SU-DHL-6 (cell line): Measurements from ENCODE around the gene SH3BP5.

ENCODE experiments used
- EZH2phosphoT487 ChIP-seq: fragments of 200-600 bp; sonication (generic), shearing (Covaris generic); conservative IDR thresholded peaks from 2 replicates; pipeline ENCODE4 v1.6.1; 2018; ENCODE audit warnings: mild to moderate bottlenecking, antibody characterized with exemption, low read length, moderate library complexity, mixed read lengths
- TF ChIP-seq, protein P1 (sequence below): fragments of 200-600 bp; sonication (generic); IDR thresholded peaks from one replicate; pipeline ENCODE4 v1.5.1; 2017; ENCODE audit warnings: antibody characterized with exemption, mild to moderate bottlenecking, low read length, moderate library complexity; ENCODE audit not compliant: insufficient read depth, poor library complexity, severe bottlenecking

GRCh38 chr3:15294929-15295328 is 37.5 kb downstream of the SH3BP5 start:
- TF ChIP-seq EZH2phosphoT487, result no peak
- TF ChIP-seq, protein P1, sequence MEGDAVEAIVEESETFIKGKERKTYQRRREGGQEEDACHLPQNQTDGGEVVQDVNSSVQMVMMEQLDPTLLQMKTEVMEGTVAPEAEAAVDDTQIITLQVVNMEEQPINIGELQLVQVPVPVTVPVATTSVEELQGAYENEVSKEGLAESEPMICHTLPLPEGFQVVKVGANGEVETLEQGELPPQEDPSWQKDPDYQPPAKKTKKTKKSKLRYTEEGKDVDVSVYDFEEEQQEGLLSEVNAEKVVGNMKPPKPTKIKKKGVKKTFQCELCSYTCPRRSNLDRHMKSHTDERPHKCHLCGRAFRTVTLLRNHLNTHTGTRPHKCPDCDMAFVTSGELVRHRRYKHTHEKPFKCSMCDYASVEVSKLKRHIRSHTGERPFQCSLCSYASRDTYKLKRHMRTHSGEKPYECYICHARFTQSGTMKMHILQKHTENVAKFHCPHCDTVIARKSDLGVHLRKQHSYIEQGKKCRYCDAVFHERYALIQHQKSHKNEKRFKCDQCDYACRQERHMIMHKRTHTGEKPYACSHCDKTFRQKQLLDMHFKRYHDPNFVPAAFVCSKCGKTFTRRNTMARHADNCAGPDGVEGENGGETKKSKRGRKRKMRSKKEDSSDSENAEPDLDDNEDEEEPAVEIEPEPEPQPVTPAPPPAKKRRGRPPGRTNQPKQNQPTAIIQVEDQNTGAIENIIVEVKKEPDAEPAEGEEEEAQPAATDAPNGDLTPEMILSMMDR, result no peak
